ENCODE measurements around the gene CD200R1L.

CD200R1L gene

GRCh38 chr3:112789787-112790186 is 56.9 kb downstream of the CD200R1L start:
- Histone ChIP-seq H3K4me1 (ENCODE audit: insufficient read depth, low read length, severe bottlenecking) (no peaks in the 10 kb centered on the region), H3K27ac (ENCODE audit: low read depth, low read length, poor library complexity, severe bottlenecking) (no peak overlapping the region), H3K4me3 (ENCODE audit: low read depth, low read length, poor library complexity, severe bottlenecking) (no peak overlapping the region), H3K36me3 (ENCODE audit: insufficient read depth, low read length) (no peaks in the 10 kb centered on the region), H4K20me1 (ENCODE audit: insufficient read depth, low read length) (no peaks in the 10 kb centered on the region), H3K9me2 (ENCODE audit: low read depth, low read length) (no peaks in the 10 kb centered on the region), H3K9me3 (ENCODE audit: low read length) (no peaks in the 10 kb centered on the region), H3K27me3 (ENCODE audit: insufficient read depth, low read length) (no peaks in the 10 kb centered on the region), H2AFZ (ENCODE audit: low read length) (no peak overlapping the region), H3K4me2 (ENCODE audit: low read length) (no peak overlapping the region), H3K79me2 (ENCODE audit: insufficient read depth, low read length) (no peaks in the 10 kb centered on the region), H3K9ac (ENCODE audit: low read length) (no peak overlapping the region), H3F3A (ENCODE audit: insufficient read depth, low read length) (no peaks in the 10 kb centered on the region)
- TF ChIP-seq, protein P1, sequence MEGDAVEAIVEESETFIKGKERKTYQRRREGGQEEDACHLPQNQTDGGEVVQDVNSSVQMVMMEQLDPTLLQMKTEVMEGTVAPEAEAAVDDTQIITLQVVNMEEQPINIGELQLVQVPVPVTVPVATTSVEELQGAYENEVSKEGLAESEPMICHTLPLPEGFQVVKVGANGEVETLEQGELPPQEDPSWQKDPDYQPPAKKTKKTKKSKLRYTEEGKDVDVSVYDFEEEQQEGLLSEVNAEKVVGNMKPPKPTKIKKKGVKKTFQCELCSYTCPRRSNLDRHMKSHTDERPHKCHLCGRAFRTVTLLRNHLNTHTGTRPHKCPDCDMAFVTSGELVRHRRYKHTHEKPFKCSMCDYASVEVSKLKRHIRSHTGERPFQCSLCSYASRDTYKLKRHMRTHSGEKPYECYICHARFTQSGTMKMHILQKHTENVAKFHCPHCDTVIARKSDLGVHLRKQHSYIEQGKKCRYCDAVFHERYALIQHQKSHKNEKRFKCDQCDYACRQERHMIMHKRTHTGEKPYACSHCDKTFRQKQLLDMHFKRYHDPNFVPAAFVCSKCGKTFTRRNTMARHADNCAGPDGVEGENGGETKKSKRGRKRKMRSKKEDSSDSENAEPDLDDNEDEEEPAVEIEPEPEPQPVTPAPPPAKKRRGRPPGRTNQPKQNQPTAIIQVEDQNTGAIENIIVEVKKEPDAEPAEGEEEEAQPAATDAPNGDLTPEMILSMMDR (IDR thresholded peaks at IDR 0.05; ENCODE audit: low read length): no peak
- TF ChIP-seq EZH2 (IDR thresholded peaks at IDR 0.05; ENCODE audit: borderline replicate concordance, low read length): no peak

DNA sequence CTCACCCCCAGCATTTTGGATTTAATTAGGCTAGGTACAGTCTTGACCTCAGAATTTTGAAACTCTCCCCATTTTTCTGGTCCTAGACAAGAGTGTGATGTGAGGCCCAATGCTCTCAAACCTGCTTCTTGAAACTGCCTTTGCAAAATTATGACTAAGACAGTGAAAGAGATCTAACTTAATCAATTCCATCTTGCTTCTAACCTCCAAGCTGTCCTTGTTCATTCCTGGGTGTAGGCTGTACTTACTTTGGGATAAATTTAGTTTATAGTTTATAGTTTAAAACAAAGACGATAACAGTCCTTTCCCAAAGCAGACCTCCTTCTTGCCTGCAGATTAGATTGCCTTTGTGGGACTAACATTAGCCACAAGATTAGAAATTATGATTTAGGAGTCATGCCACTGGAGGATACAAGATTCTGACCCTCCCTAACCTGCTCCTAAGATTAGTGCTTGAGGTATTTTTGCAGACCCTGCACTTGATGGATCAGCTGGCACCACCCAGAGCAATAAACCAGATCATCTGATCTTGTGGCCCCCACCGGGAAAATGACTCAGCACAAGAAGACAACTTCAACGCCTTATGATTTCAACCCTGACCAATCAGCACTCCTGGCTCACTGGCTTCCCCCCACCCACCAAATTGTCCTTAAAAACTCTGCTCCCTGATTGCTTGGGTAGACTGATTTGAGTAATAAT is 59.6 kb downstream of the CD200R1L start:
- H3K27me3 ChIP-seq (ENCODE audit: insufficient read depth, low read length): no peaks in the 10 kb centered on the region
- H3K4me3 ChIP-seq (ENCODE audit: low read depth, low read length, poor library complexity, severe bottlenecking): no peak overlapping the region
- no peak for TF ChIP-seq EZH2 (IDR thresholded peaks at IDR 0.05; ENCODE audit: borderline replicate concordance, low read length)
- H3K9me2 ChIP-seq (ENCODE audit: low read depth, low read length): no peaks in the 10 kb centered on the region
- H3K9me3 ChIP-seq (ENCODE audit: low read length): no peaks in the 10 kb centered on the region
- H3K36me3 ChIP-seq (ENCODE audit: insufficient read depth, low read length): no peaks in the 10 kb centered on the region
- no peak overlapping the region for H2AFZ ChIP-seq (ENCODE audit: low read length)
- no peaks in the 10 kb centered on the region for H3K79me2 ChIP-seq (ENCODE audit: insufficient read depth, low read length)
- no peak overlapping the region for H3K9ac ChIP-seq (ENCODE audit: low read length)
- H3K4me1 ChIP-seq (ENCODE audit: insufficient read depth, low read length, severe bottlenecking): no peaks in the 10 kb centered on the region
- no peaks in the 10 kb centered on the region for H3F3A ChIP-seq (ENCODE audit: insufficient read depth, low read length)
- H3K4me2 ChIP-seq (ENCODE audit: low read length): no peak overlapping the region
- no peaks in the 10 kb centered on the region for H4K20me1 ChIP-seq (ENCODE audit: insufficient read depth, low read length)
- H3K27ac ChIP-seq (ENCODE audit: low read depth, low read length, poor library complexity, severe bottlenecking): no peak overlapping the region

GRCh38 chr3:112786002-112786590 is 60.6 kb downstream of the CD200R1L start:
- Histone ChIP-seq H4K20me1 (ENCODE audit: insufficient read depth, low read length) (no peaks in the 10 kb centered on the region), H3K4me2 (ENCODE audit: low read length) (no peak overlapping the region), H3K36me3 (ENCODE audit: insufficient read depth, low read length) (no peaks in the 10 kb centered on the region), H3K79me2 (ENCODE audit: insufficient read depth, low read length) (no peaks in the 10 kb centered on the region), H3F3A (ENCODE audit: insufficient read depth, low read length) (no peaks in the 10 kb centered on the region), H3K27me3 (ENCODE audit: insufficient read depth, low read length) (no peaks in the 10 kb centered on the region), H3K9me3 (ENCODE audit: low read length) (no peaks in the 10 kb centered on the region), H3K4me3 (ENCODE audit: low read depth, low read length, poor library complexity, severe bottlenecking) (no peak overlapping the region), H3K27ac (ENCODE audit: low read depth, low read length, poor library complexity, severe bottlenecking) (no peak overlapping the region), H2AFZ (ENCODE audit: low read length) (no peak overlapping the region), H3K9me2 (ENCODE audit: low read depth, low read length) (no peaks in the 10 kb centered on the region), H3K9ac (ENCODE audit: low read length) (no peak overlapping the region), H3K4me1 (ENCODE audit: insufficient read depth, low read length, severe bottlenecking) (no peaks in the 10 kb centered on the region)
- no peak for TF ChIP-seq EZH2 (IDR thresholded peaks at IDR 0.05; ENCODE audit: borderline replicate concordance, low read length)
- TF ChIP-seq, protein P1 (IDR thresholded peaks at IDR 0.05; ENCODE audit: low read length): no peak

Data from OCI-LY1 (cell line).